Stimulated activated CD4-positive, alpha-beta T cell treated with anti-CD3 and anti-CD28 coated beads, Interleukin-15, amount 100 ng/mL, for 1 hour (primary cell): Measurements from ENCODE around the gene POC1A.
A peak's percentile ranks its signal among the peaks of the same experiment; 100 is the strongest.

Source experiments
- DNase-seq, 2 donors: peaks; one replicate each; pipeline ENCODE4 v3.0.0-alpha.2; 2020; ENCODE audit warnings: low read depth in 1 of 2, low spot score in 1 of 2

POC1A gene

GRCh38 chr3:52154135-52155094 lies at the start of gene POC1A:
Gene POC1A, minus strand, starts transcription at chr3:52154423. Its CDS starts 51 bp downstream, at chr3:52154372.
- peak; percentile 68 to 74 for DNase-seq

GRCh38 chr3:52203701-52204100 lies 49.5 kb upstream of the POC1A start:
- DNase-seq, result no peak

GRCh38 chr3:52202384-52203077 lies 48.3 kb upstream of the POC1A start:
- no peak for DNase-seq

- DNase-seq, result no peak
Measured at GRCh38 chr3:52200981-52201679, 46.9 kb upstream of the POC1A start.

GRCh38 chr3:52198643-52199608 lies 44.7 kb upstream of the POC1A start:
- DNase-seq, result no peak

GRCh38 chr3:52197842-52198625 lies 43.8 kb upstream of the POC1A start, which contains the start of gene ALAS1:
Gene ALAS1, plus strand, starts transcription at chr3:52198160. Its CDS starts 1,082 bp downstream, at chr3:52199242.
- peak; percentile 91 to 95 for DNase-seq

- DNase-seq, result no peak
Measured at GRCh38 chr3:52197499-52197841, 43.2 kb upstream of the POC1A start.

GRCh38 chr3:52196977-52197376 lies 42.8 kb upstream of the POC1A start:
- DNase-seq, result no peak

- DNase-seq, result no peak
Measured at GRCh38 chr3:52195823-52196331, 41.7 kb upstream of the POC1A start.

- no peak for DNase-seq
Measured at GRCh38 chr3:52195291-52195597, 41.0 kb upstream of the POC1A start.

- no peak for DNase-seq
Measured at GRCh38 chr3:52194485-52195290, 40.5 kb upstream of the POC1A start.

GRCh38 chr3:52193065-52193464 lies 38.8 kb upstream of the POC1A start:
- DNase-seq, result no peak

GRCh38 chr3:52191663-52192062 lies 37.4 kb upstream of the POC1A start:
- DNase-seq, result no peak

GRCh38 chr3:52190294-52191074 lies 36.3 kb upstream of the POC1A start:
- DNase-seq, result no peak

- no peak for DNase-seq
Measured at GRCh38 chr3:52188556-52188955, 34.3 kb upstream of the POC1A start.

- no peak for DNase-seq
Measured at GRCh38 chr3:52186729-52187128, 32.5 kb upstream of the POC1A start.

- no peak for DNase-seq
Measured at GRCh38 chr3:52185837-52186236, 31.6 kb upstream of the POC1A start.

- DNase-seq, result no peak
Measured at GRCh38 chr3:52185311-52185710, 31.1 kb upstream of the POC1A start.
